IPS DF 4.7 (cell line): Measurements from ENCODE around the gene CYLD.
A peak's percentile ranks its signal among the peaks of the same experiment; 100 is the strongest.

ENCODE experiments used
- DNase-seq: peaks from one replicate; pipeline ENCODE4 v3.0.0-alpha.2; 2013; ENCODE audit warnings: low spot score; ENCODE audit errors: extremely low read depth

Gene CYLD

DNA sequence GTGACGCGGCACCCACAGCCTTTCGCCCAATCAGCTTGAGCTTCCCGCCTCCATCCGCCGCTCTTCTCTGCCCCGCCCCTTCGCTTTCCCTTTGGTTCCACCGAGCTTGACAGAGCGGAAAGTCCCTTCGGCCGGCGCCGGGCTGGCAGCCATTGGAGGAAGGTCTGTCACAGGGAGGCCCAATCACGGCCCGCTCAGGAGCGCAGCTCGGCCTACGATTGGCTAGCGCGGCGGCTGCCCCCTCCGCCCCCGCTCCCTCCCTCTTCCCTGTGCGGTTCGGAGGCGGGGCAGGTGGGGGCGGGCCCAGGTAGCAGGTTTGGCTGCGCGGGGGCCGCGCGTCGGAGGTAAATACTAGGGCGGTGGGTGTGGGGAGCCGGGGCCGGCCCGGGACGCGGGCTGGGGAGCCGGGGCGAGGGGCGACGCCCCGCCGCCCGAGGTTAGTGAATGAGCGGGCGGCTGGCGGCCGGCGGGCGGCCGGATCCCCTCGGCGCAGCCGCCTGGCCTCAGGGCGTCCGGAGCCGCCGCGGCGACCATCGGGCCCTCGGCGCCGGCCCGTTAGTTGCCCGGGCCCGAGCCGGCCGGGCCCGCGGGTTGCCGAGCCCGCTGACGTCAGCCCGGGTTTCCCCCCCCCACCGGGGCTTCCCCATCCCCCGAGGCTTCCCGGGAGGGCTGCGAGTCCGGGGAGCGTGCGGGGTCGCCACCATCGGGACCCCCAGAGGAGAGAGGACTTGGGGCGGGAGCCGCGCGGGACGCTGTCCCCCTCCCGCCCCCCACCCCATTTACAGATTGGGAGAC lies at the start of gene CYLD:
Gene CYLD (plus strand): TSS at position 306 of the 795 bp plus-strand sequence. CDS start 7,613 bp downstream, outside the sequence.
- DNase-seq: peak; percentile 81

DNA sequence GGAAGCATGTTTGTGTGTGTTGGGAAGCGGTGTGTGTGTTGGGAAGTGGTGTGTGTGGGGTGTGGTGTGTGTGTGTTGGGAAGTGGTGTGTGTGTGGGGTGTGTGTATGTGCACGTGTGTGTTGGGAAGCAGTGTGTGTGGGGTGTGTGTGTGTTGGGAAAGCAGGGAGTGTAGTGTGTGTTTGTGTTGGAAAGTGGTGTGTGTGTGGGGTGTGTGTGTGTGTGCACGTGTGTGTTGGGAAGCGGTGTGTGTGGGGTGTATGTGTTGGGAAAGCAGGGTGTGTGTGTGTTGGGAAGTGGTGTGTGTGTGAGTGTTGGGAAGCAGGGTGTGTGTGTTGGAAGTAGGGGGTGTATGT lies 49.3 kb upstream of the CYLD start:
- no peak for DNase-seq

DNA sequence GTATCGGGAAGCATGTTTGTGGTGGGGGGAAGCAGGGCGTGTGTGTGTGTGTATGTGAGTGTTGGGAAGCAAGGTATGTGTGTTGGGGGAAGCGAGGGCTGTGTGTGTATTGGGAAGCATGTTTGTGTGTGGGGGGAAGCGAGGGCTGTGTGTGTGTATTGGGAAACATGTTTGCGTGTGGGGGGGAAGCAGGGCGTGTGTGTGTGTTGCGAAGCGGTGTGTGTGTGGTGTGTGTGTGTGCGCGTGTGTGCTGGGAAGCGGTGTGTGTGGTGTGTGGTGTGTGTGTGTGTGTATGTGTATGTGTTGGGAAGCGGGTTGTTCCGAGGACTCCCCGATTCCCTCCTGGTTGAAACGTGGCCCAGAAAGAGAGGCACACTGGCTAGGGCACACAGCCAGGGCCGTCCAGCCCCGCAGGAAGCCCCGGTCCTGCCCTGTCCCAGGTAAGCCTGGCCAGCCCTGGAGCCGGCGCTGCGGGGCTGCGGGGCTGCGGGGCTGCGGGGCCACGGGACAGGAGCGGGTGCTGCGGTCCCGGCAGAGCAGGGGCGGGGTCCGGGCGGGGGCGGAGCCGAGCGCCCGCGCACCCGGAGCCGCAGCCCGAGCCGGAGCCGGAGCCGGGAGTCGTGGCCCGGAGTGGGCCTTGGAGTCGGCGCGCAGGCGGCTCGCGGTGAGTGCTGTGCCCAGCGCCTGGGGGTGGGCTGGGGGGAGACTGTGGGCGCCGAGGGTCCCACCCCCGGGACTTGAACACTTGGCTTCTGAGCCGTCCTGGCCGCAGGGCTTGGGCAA lies 48.7 kb upstream of the CYLD start, which contains the start of gene NOD2:
Gene NOD2 (plus strand): TSS at position 608 of the 783 bp plus-strand sequence. CDS start 5,890 bp downstream, outside the sequence.
- DNase-seq: no peak

DNA sequence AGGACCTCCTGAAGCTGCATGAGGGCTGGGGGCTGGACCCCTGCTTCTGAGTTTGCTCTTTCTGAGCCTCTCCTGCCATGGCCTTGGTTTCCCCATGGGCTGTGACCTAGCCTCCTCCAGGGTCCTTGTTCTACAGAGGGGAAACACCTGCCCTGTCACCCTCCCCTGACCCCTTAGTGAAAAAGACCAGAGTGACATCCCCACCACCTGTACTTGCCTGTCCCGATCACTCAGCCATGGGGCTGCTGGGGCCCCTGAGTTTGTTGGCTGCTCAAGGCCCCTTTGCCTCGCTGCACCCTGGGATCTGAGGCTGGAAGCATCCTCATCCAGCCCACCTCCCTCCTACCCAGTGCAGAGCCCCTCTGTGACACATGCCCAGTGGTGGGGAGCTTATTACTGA lies 47.7 kb upstream of the CYLD start:
- no peak for DNase-seq

DNA sequence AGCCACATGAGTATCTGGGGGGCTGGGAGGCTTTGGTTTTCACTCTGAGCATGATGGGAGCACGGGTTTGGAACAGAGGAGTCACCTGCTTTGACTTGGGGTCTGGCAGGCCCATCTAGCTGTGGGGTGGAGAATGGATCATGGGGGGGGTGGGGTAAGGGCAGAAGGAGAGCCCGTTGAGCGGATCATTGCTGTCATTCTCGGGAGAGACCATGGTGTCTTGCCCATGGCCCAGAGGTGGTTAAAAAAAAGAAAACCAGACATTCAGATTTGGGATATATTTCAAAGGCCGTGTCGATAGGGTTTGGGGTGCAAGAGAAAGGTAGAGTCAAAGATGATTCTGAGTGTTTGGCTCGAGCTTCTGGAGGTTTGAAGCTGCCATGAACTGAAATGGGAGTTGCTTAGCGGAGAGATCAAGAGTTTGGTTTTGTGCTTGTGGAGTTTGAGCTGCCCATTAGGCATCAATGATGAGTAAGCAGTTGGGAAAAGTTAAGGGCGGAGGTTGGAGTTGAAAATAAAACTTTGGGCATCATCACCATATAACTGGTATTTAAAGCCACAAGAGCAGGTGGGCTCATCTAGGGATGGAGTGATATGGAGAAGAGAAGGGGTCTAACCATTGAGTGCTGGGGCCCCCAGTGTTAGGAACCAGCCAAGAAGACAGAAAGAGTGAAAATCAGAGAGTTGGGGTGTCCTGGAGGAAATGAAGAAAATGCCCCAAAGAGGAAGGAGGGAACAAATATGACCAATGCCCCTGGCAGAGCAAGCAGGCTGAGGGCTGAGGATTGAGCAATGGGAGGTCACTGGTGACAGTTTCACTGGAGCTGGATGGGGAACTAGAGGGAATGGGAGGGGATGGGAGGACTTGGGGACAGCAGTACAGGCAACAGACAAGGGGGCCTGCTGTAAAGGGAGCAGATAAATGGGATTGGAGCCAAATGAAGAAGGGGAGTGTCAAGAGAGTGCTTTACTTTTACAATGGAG lies 46.6 kb upstream of the CYLD start:
- no peak for DNase-seq

DNA sequence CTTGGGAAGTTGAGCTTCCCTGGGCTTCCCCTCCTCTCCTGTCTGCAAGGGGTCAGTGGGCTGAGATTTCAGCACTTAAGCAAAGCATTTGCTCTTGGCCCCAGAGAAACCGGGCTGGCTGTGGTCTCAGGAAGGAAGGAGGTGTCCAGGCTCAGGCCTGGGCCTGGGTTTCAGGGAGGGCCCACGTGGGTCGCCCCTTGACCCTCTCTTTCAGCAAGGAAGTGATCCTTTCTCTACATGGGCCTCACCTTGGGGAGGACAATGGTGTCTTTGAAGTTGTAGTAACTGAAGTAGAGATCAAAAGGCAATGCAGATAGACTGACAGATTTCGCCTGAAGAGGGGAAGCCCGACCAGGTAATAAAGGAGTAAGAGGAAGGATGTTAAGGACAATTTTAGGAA lies 45.8 kb upstream of the CYLD start:
- no peak for DNase-seq

DNA sequence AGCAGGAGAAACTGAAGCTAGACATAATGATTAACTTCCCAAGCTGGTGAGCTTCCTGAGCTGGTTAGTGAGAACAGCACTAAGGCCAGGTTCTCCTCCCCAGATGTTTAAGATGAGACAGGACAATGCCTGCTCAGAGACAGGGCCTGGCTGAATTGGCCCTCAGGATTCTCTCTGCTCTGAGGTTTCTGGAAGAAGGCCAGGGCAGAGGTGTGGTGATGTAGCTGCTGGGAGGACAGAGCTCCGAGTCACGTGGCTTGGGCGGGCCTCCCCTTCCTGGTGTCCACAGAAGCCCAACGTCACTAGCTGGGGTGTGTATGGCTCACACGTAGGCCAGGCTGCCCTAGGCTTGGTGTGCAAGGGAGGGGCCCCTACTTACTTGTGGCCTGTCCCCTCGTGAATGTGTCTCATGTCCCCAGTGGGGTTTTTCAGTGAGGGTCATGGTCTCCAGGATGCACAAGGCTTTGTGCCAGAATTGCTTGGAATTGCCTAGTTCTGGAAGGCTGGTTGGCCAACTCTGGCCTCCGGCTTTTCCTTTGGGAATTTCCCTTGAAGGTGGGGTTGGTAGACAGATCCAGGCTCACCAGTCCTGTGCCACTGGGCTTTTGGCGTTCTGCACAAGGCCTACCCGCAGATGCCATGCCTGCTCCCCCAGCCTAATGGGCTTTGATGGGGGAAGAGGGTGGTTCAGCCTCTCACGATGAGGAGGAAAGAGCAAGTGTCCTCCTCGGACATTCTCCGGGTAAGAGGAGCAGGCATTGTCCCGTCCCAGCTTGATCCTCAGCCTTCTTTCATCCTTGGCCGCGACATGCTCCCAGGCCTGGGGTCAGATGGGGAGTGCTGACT lies 45.1 kb upstream of the CYLD start:
- DNase-seq: no peak

DNA sequence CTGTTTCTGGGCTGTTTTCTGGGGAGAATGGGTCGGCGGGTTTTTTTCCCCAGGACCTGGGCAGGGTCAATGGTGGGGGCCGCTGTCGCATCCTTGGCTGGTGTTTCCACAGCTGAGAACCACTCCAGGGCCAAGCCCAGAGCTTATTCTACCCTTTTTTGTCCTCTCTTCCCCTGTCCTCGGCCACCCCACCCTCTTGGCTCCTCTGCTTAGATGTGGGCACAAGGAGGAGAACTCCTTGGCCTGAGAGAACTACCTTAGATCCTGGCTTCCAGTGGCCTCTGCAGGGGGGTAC lies 44.5 kb upstream of the CYLD start:
- no peak for DNase-seq

DNA sequence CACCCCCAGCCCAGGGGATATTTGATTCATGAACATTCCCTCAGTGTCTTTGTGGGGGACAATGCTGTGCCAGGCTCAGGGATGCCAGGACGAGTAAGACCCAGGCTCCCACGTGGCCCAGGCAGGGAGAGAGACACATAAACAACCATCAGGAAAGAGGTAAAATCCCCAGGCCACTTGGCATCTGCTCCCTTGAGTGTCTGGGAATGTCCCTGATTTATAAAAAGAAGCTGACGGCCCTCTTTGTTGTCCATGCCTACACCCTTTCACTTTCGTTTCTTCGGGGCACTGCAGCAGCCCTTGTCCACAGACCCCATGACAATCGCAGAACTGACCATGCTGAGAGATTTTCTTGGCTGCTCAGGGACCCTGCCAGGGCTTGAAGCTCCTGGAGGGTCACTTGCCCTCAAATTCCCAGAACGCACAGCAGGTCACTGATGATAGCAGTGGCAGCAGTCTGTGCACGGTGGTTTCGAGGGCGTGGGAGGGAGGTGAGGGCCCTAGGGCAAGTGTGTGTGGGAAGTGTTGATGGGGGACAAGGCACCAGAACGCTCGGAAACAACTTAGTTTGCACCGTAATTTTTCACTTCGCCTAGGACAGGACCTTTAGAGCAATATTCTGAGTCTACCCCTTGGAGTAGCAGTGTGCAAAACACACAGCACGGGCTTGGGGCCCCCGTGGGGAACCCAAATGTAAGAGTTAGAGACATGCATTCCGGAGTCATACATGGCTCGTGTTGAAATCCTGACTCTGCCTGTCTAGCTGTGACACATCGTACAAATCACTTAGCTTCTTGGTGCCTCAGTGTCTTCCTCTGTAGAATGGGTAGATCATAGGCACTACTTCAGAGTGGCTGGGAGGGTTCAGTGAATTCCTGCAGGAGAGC lies 43.8 kb upstream of the CYLD start:
- DNase-seq: no peak

DNA sequence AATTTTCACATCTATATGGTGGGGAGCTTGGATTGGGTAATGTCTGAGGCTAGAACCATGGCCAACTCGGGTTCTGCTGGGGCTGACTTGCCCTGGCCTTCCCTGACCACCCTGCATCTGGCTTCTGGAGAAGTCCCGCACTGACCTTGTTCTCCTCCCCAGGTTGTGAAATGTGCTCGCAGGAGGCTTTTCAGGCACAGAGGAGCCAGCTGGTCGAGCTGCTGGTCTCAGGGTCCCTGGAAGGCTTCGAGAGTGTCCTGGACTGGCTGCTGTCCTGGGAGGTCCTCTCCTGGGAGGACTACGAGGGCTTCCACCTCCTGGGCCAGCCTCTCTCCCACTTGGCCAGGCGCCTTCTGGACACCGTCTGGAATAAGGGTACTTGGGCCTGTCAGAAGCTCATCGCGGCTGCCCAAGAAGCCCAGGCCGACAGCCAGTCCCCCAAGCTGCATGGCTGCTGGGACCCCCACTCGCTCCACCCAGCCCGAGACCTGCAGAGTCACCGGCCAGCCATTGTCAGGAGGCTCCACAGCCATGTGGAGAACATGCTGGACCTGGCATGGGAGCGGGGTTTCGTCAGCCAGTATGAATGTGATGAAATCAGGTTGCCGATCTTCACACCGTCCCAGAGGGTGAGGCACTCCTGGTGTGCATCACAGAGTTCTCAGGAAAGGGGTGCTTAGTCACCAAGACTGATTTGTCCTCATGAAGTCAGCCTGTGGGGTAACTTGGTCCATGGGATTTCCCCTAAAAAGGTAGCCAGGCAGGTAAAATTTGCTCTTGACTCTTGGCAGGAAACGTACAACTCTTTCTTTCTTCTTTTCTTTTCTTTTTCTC lies 42.3 kb upstream of the CYLD start:
- no peak for DNase-seq

DNA sequence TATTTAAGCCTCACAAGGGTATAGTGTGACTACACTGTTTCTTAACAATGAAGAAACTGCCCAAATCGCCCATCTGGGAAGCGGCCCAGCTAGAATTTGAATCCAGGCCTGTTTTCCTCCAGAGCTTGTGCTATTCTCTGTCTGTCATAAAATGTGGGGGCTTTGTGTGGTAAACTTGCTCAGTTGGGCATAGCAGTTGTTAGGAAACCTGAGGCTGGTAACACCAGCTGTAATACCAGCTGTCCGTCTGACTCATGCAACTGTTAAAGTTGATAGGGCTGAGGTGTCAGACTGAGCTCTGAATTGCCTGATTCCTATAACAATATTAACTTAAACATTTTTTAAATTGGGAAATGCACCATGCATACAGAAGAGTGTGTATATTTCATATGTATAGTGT lies 39.2 kb upstream of the CYLD start:
- no peak for DNase-seq

DNA sequence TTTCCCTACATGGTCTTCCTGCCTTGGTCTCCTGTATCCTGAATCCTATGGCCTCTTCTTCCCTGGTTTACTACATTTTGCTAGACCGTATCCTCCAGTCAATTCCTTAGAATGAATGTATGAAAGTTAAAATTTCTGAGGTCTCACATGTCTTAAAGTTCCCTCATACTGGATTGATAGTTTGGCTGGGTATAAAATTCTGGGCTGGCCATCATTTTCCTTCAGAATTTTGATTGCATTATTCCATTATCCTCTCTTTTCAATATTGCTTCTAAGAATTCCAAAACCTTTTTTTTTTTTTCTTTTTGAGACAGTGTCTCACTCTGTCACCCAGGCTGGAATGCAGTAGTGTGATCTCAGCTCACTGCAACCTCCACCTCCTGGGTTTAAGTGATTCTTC lies 37.6 kb upstream of the CYLD start:
- no peak for DNase-seq

DNA sequence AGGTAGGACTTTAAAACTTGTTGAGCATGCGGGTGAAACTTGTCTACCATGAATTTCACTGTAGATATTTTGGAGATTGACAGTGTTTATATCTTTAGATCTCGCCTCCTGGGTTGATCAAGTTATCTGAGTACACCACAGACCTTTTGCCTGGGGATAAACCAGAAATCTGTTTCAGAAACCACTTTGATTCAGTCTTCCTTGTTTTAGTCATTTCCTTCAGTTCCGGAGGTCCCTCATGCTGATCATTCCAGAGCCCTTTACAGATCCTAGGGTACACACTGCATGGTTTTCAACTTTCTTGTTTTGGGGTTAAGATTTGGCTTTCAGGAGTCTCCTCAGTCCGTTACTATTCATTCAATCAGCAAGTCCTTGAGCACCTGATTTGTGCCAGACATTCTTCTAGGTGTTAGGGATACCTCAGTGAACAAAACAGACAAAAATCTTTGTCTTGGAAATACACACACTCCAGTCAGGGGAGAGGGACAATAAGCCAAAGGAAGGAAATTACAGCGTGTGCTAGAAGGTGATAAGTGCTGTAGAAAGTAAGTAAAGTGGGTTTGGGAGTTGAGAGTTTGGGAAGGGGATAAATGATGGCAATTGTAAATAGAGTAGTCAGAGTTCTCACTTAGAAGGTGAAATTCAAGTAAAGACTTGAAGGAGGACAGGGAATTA lies 36.3 kb upstream of the CYLD start:
- no peak for DNase-seq

DNA sequence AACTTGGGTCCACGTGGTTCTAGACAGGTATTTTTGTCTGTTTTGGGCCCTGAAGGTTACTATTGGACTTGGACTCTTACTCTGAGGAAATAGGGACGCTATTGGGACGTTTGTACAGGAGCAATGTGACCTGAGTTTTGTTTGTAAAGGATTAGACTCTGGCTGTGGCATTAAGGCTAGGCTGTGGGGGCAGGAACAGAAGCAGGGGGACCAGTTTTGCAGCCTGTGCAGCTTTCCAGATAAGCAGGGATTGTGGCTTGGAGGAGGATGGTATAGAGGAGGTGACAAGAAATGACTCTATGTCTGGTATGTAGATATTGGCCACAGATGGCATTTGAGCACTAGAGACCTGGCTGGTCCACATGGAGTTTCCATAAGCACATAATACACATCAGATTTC lies 35.6 kb upstream of the CYLD start:
- DNase-seq: no peak

DNA sequence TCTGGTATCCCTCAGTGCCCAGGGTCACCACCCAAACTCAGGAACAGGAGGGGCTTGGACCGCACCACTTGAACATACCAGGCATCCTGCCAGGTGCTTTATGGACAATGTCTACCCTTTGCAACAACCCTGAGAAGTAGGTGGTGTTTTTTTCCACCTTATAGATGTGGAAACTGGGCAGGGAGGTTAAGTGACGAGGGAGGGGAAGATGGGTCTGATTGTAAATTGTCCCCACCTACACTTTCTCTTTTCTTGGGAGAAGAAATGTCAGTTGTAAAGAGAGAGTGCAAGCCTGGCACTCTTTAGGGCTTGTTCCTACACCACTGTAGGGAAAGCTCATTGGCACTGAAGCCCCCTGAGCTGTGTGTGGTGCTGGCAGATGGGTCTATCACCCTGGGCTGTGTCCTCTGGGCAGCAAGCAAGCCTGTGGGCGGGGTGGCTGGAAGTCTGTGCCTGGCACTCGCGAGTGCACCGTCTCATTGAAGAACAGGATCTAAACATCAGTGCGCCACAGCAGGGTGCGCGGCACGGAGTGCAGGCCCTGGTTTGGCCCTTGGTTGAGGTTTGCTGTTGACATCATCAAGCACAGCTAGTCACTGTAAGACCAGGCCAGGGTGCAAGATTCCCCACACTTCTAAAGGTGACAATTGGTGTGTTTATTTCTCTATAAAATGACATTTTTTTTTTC lies 33.4 kb upstream of the CYLD start:
- no peak for DNase-seq

DNA sequence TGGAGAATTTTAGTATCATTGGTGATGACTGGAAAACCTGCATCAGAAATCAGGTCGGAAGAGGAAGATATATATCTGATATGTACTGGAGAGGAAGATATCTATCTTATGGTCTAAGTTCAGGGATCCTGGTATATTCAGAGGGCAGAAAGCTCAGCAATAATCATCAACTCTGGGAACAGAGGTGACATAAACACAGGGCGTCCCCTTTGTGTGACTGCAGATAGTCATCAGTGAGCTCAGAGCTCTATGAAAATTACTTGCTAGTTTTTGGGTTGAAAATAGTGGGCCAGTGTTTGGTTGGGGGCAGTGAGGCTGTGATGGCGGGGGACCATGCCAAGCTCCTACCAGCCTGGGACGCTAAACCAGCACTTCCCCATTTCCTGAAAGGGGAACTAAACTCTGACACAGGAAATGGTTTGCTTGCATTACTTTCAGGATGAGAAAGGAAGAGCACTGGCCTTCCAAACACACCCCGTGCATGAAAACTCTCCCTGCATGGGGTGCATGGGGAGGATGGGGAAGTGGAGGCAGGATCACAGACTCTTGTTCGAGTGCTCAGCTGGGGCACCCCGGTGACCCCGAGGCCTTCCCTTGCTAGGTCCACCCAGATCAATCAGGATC lies 32.7 kb upstream of the CYLD start:
- DNase-seq: no peak

DNA sequence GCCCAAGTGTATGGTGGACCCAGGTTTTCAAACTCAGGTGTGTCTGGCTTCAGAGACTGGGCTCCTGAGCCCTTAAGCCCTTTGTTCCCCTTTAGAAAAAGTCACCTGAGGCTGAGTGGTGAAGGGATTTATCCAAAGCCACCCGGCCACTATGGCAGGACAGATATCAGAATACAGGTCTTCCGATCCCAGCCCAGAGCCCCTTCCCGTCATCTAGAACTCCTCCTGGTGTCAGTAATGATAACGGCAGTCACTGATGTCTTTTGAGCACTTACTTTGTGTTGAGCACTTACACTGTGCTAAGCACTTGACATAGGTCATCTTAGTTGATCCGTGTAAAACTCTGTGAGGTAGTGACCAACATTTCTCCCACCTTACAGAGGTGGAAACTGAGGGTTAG lies 31.9 kb upstream of the CYLD start:
- DNase-seq: no peak
